GM10266 (cell line): ENCODE measurements around the gene CARS2.
A peak's percentile ranks its signal among the peaks of the same experiment; 100 is the strongest.

Experiments
- DNase-seq: peaks from one replicate; pipeline ENCODE4 v3.0.0; 2012; ENCODE audit errors: extremely low spot score
- TF ChIP-seq, protein P1 (sequence below): IDR thresholded peaks from 2 replicates; pipeline ENCODE4 v1.5.1; 2012; ENCODE audit warnings: mild to moderate bottlenecking, low read depth; ENCODE audit not compliant: control insufficient read depth, insufficient read depth; ENCODE audit errors: missing control alignments

Gene CARS2

DNA sequence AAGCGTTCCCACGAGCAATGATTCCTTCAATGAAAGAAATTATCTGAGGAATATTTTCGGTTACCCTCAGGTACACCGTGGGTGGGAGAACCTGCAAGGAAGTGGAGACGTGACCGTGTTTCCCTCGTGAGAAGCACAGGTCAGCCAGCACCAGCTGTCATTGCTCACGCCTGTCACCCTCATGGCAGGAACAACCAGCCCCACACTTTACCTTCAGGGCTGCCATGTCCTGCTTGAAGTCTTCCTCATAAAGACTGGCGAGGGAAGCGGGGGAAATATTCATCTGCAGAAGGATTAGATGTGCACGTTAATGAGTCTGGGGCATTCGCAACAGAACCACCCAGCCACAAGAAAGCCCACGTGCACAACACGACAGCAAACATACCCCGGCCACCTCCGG, 18.2 kb downstream of the CARS2 start:
- TF ChIP-seq, protein P1, sequence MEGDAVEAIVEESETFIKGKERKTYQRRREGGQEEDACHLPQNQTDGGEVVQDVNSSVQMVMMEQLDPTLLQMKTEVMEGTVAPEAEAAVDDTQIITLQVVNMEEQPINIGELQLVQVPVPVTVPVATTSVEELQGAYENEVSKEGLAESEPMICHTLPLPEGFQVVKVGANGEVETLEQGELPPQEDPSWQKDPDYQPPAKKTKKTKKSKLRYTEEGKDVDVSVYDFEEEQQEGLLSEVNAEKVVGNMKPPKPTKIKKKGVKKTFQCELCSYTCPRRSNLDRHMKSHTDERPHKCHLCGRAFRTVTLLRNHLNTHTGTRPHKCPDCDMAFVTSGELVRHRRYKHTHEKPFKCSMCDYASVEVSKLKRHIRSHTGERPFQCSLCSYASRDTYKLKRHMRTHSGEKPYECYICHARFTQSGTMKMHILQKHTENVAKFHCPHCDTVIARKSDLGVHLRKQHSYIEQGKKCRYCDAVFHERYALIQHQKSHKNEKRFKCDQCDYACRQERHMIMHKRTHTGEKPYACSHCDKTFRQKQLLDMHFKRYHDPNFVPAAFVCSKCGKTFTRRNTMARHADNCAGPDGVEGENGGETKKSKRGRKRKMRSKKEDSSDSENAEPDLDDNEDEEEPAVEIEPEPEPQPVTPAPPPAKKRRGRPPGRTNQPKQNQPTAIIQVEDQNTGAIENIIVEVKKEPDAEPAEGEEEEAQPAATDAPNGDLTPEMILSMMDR: no peak
- DNase-seq: no peak

- no peak for DNase-seq
- TF ChIP-seq, protein P1: no peak
These were observed 20.5 kb downstream of the CARS2 start for GRCh38 chr13:110685305-110686020.

DNA sequence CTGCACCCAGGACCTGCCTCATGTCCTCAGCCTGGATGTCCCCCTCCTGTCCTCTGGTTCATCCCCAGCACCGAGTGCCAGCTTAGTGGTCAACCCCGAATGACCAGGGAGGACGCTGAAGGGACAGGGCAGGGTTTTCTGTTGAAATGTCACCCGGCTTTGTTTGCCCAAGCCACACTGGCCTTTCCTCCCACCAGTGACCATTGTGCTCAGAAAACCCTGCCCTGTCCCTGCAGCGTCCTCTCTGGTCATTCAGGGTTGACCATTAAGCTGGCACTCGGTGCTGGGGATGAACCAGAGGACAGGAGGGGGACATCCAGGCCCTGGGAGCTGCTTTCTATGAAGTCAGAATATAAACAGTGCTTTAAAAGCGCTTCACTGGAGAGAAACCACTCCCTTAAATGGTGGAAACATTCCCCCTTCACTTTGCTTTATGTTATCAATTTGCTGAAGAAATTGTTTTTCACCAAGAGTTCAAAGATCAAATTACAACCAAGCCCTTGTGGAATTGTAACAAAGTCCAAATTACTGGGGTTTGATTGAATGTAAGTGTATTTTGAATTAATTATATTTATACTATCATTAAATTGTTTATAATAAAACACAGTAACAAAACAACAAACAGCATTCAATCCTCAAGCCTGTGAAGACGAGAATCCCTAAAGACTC, 21.4 kb downstream of the CARS2 start:
- DNase-seq: no peak
- TF ChIP-seq, protein P1: no peak

- TF ChIP-seq, protein P1: no peak
- DNase-seq: no peak
These were observed 22.0 kb downstream of the CARS2 start for GRCh38 chr13:110683921-110684320.

GRCh38 chr13:110683203-110683883, 22.6 kb downstream of the CARS2 start:
- TF ChIP-seq, protein P1: peak; percentile 29
- DNase-seq: no peak

- TF ChIP-seq, protein P1: no peak
- no peak for DNase-seq
These were observed 23.2 kb downstream of the CARS2 start for GRCh38 chr13:110682746-110683145.
